ENCODE results near the gene UBXN6. TPM values are rescaled to one million over a fixed set of nuclear protein-coding genes. Genes with fewer than 3 reads are reported as not detected.

UBXN6 gene
- total RNA-seq, 1 experiment from 2014 or later, result 34.1 TPM

DNA sequence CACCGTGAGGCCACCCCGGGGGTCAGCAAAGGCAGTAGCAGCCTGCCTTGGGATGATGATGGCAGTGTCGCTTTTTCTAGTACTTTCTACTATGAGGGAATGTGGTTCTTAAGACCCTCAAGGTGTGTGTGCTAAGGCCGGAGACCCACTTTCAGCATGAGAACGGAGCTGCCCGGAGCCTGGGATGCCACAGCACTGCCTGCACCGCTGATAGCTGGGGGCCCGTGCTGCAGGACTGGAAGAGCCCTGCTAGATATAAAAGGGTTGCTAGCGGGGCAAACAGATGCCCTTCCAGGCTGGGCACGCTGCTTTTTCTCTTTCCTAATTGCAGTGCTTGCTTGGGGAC lies 46.2 kb upstream of the UBXN6 start:
- Histone ChIP-seq H2BK20ac (ENCODE audit: low read depth, low read length, poor library complexity, severe bottlenecking) (no peak overlapping the region), H3K4me2 (ENCODE audit: insufficient read depth, insufficient read length, low read length) (no peak overlapping the region), H4K91ac (ENCODE audit: insufficient read length, low read depth, low read length) (no peak overlapping the region), H2BK12ac (ENCODE audit: insufficient read length, low read depth, low read length) (no peak overlapping the region), H4K5ac (ENCODE audit: insufficient read length, low read depth, low read length) (no peak overlapping the region), H3K18ac (ENCODE audit: insufficient read length, low read depth, low read length) (no peak overlapping the region), H3K79me1 (ENCODE audit: insufficient read depth, low read depth, low read length, poor library complexity, severe bottlenecking) (no peaks in the 10 kb centered on the region), H3K9me3 (ENCODE audit: control insufficient read depth, low read depth, low read length) (no peaks in the 10 kb centered on the region), H3K23ac (ENCODE audit: insufficient read length, low read depth, low read length) (no peak overlapping the region), H3K27ac (ENCODE audit: insufficient read length, low read depth, low read length) (no peak overlapping the region), H3K9ac (ENCODE audit: extremely low read depth, insufficient read length, low read length) (no peak overlapping the region), H3K23me2 (ENCODE audit: insufficient read length, low read depth, low read length, poor library complexity, severe bottlenecking) (no peaks in the 10 kb centered on the region), H3T11ph (ENCODE audit: low read length) (no peak overlapping the region), H3K4me1 (ENCODE audit: insufficient read depth, low read length) (no peaks in the 10 kb centered on the region), H2BK5ac (ENCODE audit: insufficient read length, low read length) (no peak overlapping the region), H2AK5ac (ENCODE audit: insufficient read length, low read length) (no peak overlapping the region), H3K79me2 (ENCODE audit: insufficient read depth, low read length) (no peaks in the 10 kb centered on the region), H3K27me3 (ENCODE audit: insufficient read depth, low read length) (no peaks in the 10 kb centered on the region), H3K14ac (ENCODE audit: insufficient read depth, low read length) (no peak overlapping the region), H4K8ac (replicated peaks; ENCODE audit: insufficient read length, low read depth, low read length) (no peak overlapping the region), H4K20me1 (ENCODE audit: control insufficient read depth, insufficient read depth, insufficient read length) (no peaks in the 10 kb centered on the region), H2AFZ (ENCODE audit: low read length) (no peak overlapping the region), H2BK15ac (ENCODE audit: low read depth, low read length) (no peak overlapping the region), H3K56ac (ENCODE audit: insufficient read length, low read depth, low read length) (no peak overlapping the region), H3K4ac (ENCODE audit: low read depth, low read length) (no peak overlapping the region), H2BK120ac (ENCODE audit: low read depth, low read length, poor library complexity, severe bottlenecking) (no peak overlapping the region)
- no peak overlapping the region for H3K27ac Mint-ChIP-seq
- DNase-seq, result no peak
- no peak for TF ChIP-seq CTCF (conservative IDR thresholded peaks at IDR 0.05)
- H3K27me3 Mint-ChIP-seq (ENCODE audit: low read depth), result peaks cover 24% of the 10 kb centered on the region
- H3K4me1 Mint-ChIP-seq, result no peaks in the 10 kb centered on the region
- H3K4me3 Mint-ChIP-seq, result no peak overlapping the region
- H3K36me3 Mint-ChIP-seq (ENCODE audit: insufficient read depth in 1 of 3, low read depth in 3 of 3), result peaks cover 20 to 56% (median 48%) of the 10 kb centered on the region in 3 experiments; a peak in 6 of 7 replicates
- no peaks in the 10 kb centered on the region for H3K9me3 Mint-ChIP-seq
- WGBS (ENCODE audit: extremely low coverage, insufficient read length, low lambda C conversion rate), result no CpG with 5 or more reads among the region's 10 CpGs

Data from H9 (cell line).